GM12875 (cell line): ENCODE measurements around the gene CCL24.
"Not testable (repeated sequence)": the region's sequence is repeated elsewhere in the genome, so short reads cannot be mapped to it uniquely, and the experiment has no call there.

ENCODE experiments used
- H3K4me3 ChIP-seq: one replicate; pipeline ENCODE4 v1.5.1; 2011; ENCODE audit warnings: low read depth, low read length, control low read depth
- TF ChIP-seq, protein P1 (sequence below): IDR thresholded peaks from 2 replicates; pipeline ENCODE4 v1.5.1; 2011; ENCODE audit warnings: low read depth, mild to moderate bottlenecking, control low read depth, inconsistent platforms, low read length, moderate library complexity, borderline replicate concordance; ENCODE audit not compliant: insufficient read depth

The CCL24 gene, protein sequence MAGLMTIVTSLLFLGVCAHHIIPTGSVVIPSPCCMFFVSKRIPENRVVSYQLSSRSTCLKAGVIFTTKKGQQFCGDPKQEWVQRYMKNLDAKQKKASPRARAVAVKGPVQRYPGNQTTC

DNA sequence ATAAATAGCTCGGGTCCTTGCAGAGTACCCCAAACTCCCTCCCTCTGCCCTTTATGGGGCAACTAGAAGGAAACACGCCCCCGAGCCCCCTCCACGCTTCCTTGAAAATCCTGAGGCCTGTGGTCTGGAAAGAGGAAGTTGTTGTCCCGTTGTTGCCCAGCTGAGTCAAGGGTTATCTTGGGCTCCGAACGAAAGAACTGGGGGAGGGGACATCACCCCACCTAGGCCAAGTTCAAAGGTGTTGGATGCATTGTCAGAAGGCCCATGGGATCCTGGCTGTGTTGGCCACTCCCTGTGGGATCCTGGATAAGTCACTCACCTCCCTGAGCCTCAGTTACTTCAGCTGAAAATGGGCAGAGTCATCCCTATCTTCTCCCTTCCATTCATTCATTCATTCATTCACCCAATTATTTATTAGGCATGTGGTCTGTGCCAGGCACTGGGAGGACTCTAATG is at the start of gene CCL24:
CCL24 (minus strand) TSS at position 26 of the 456 bp plus-strand sequence. CDS start 91 bp downstream, outside the sequence.
- TF ChIP-seq, protein P1, sequence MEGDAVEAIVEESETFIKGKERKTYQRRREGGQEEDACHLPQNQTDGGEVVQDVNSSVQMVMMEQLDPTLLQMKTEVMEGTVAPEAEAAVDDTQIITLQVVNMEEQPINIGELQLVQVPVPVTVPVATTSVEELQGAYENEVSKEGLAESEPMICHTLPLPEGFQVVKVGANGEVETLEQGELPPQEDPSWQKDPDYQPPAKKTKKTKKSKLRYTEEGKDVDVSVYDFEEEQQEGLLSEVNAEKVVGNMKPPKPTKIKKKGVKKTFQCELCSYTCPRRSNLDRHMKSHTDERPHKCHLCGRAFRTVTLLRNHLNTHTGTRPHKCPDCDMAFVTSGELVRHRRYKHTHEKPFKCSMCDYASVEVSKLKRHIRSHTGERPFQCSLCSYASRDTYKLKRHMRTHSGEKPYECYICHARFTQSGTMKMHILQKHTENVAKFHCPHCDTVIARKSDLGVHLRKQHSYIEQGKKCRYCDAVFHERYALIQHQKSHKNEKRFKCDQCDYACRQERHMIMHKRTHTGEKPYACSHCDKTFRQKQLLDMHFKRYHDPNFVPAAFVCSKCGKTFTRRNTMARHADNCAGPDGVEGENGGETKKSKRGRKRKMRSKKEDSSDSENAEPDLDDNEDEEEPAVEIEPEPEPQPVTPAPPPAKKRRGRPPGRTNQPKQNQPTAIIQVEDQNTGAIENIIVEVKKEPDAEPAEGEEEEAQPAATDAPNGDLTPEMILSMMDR: no peak
- no peak within 1 kb of the TSS for H3K4me3 ChIP-seq

DNA sequence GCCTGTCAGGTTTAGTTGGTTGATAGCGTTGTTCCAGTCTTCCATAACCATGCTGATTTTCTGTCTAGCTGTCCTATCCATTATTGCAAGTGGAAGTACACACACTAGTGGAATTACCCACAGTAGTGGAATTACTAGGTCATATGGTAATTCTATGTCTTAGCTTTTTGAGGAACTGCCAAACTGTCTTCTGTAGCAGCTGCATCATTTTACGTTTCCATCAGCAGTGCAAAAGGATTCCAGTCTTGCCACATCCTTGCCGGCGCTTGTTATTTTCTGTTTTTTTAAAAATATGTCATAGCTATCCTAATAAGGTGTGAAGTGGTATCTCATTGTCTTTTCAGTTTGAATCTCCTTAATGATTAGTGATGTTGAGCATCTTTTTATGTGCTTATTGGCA is 48.0 kb upstream of the CCL24 start:
- TF ChIP-seq, protein P1: no peak

DNA sequence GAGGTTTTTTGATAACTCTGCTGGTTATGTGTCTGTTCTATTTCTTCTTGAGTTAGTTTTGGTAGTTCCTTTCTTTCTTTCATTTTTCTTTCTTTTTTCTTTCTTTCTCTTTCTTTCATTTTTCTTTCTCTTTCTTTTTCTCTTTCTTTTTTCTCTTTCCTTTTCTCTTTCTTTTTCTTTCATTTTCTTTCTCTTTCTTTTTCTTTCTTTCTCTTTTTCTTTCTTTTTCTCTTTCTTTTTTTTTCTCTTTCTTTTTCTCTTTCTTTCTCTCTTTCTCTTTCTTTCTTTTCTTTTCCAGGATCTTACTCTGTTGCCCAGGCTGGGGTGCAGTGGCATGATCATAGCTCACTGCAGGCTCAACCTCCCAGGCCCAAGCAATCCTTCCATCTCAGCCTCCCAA is 44.8 kb upstream of the CCL24 start:
- no peak overlapping the region for H3K4me3 ChIP-seq
- TF ChIP-seq, protein P1: no peak

More for the DNA sequence above, 48.0 kb upstream of the CCL24 start:
- H3K4me3 ChIP-seq: no peak overlapping the region

DNA sequence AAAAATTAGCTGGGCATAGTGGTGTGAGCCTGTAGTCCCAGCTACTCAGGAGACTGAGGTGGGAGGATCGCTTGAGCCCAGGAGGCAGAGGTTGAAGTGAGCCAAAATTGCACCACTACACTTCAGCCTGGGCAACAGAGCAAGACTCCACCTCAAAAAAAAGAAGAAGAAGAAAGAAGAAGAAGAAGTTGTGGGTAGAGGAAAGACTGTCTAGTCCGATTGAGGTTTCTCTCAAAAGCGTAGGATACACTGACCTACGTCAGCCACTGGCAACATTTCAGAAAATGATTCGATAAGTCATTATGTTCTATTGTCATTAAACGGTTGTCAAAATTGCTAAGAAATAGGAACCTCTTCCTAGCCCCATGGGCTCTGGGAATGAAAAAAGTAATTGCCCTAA is 42.9 kb upstream of the CCL24 start:
- TF ChIP-seq, protein P1: no peak
- no peak overlapping the region for H3K4me3 ChIP-seq

DNA sequence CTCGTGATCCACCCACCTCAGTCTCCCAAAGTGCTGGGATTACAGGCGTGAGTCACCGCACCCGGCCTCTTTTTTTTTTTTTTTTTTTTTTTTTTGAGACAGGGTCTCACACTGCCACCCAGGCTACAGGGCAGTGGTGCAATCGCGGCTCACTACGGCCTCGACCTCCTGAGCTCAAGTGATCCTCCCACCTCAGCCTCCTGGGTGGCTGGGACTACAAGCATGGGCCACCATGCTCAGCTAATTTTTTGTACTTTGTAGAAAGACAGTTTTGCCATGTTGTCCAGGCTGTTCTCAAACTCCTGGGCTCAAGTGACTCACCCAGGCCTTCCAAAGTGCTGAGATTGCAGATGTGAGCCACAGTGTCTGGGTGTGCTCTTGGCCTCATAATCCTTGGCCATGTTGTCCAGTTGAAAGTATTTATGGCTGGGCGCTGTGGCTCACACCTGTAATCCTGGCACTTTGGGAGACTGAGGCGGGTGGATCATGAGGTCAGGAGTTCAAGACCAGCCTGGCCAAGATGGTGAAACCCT is 41.3 kb upstream of the CCL24 start:
- not testable (repeated sequence) for H3K4me3 ChIP-seq

DNA sequence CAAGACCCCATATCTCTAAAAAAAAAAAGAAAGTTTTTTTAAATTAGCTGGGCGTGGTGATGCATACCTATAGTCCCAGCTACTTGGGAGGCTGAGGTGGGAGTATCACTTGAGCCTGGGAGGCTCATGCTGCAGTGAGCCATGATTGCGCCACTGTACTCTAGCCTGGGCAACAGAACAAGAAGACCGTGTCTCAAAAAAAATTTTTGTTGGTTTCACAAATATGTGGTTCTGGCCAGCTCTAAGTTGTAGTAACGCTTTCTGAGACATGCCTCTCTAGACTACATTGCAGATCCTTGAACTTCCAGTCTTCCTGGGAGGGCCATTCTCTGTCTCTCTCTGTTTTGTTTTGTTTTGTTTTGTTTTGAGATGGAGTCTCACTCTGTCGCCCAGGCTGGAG is 40.6 kb upstream of the CCL24 start:
- no peak overlapping the region for H3K4me3 ChIP-seq
- TF ChIP-seq, protein P1: no peak

DNA sequence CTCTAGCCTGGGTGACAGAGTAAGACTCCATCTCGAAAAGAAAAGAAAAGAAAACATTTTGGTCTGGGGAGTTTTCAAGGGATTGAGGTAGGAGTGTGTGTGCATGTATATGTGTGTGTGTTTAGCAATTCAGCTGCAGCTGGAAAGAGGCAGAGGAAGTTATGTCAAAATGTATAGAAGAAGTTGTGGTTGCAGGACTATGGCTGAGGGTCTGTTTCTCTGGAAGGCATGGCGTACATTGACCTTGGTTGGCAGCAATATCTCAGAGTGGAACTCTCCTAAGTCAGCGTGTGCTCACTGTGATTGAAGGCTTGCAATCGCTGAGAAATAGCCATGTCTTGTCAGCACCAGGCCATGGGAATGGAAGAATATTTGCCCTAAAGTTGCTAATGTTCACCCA is 36.6 kb upstream of the CCL24 start:
- no peak overlapping the region for H3K4me3 ChIP-seq
- TF ChIP-seq, protein P1: no peak
